WTC11 (cell line): ENCODE data around the gene GAB2. TPM values are rescaled to one million over a fixed set of nuclear protein-coding genes. Genes with fewer than 3 reads are reported as not detected.
A peak's percentile ranks its signal among the peaks of the same experiment; 100 is the strongest.

Experiments
- ATAC-seq: fragments of 200-7000 bp; cut with Tn5 transposase; 2 replicates; pipeline ENCODE4 v1.10.0; 2021; ENCODE audit warnings: mild to moderate bottlenecking, moderate library complexity
- CTCF ChIA-PET: fragments of 300-600 bp; sonication (Branson Sonifier 250); formaldehyde crosslinking; loops from one replicate; lab custom pipeline; 2021; ENCODE audit warnings: antibody characterized with exemption; lab: Charles Lee
- POLR2A ChIA-PET: fragments of 350-600 bp; sonication (Branson Sonifier 250); formaldehyde crosslinking; loops from one replicate; lab custom pipeline; 2021; ENCODE audit warnings: antibody characterized with exemption; lab: Charles Lee
- DNase-seq: peaks from one replicate; pipeline ENCODE4 v3.0.0; 2021; ENCODE audit warnings: low spot score
- H3K27ac Mint-ChIP-seq: 2 replicates; pipeline ENCODE4 v1.8.0; 2021; ENCODE audit warnings: mixed read lengths
- H3K27me3 Mint-ChIP-seq: 2 replicates; pipeline ENCODE4 v1.8.0; 2021; ENCODE audit warnings: low read depth, mild to moderate bottlenecking, moderate library complexity, mixed read lengths
- H3K36me3 Mint-ChIP-seq: 2 replicates; pipeline ENCODE4 v1.8.0; 2021; ENCODE audit warnings: mixed read lengths
- H3K4me1 Mint-ChIP-seq: 2 replicates; pipeline ENCODE4 v1.8.0; 2022; ENCODE audit warnings: mixed read lengths
- H3K4me3 Mint-ChIP-seq: 2 replicates; pipeline ENCODE4 v1.8.0; 2021; ENCODE audit warnings: mild to moderate bottlenecking, moderate library complexity, mixed read lengths
- H3K9me3 Mint-ChIP-seq: 2 replicates; pipeline ENCODE4 v1.8.0; 2021; ENCODE audit warnings: mixed read lengths
- CREM ChIP-seq: sonication (generic); formaldehyde crosslinking; IDR thresholded peaks from 2 replicates; pipeline ENCODE4 v1.8.1; 2022; ENCODE audit warnings: mild to moderate bottlenecking, missing genetic modification reagents, moderate library complexity
- ELF4 ChIP-seq: sonication (generic); formaldehyde crosslinking; IDR thresholded peaks from 2 replicates; pipeline ENCODE4 v1.8.1; 2022; ENCODE audit warnings: low read depth, mild to moderate bottlenecking, moderate library complexity, missing genetic modification reagents
- ERG ChIP-seq: fragments of 250-450 bp; sonication (Bioruptor Pico); IDR thresholded peaks from 2 replicates; pipeline ENCODE4 v1.8.0; 2021; ENCODE audit warnings: mild to moderate bottlenecking
- ETV6 ChIP-seq: sonication (generic); formaldehyde crosslinking; IDR thresholded peaks from 2 replicates; pipeline ENCODE4 v1.8.1; 2022; ENCODE audit warnings: mild to moderate bottlenecking, missing genetic modification reagents
- GABPB1 ChIP-seq: sonication (generic); formaldehyde crosslinking; IDR thresholded peaks from 2 replicates; pipeline ENCODE4 v1.8.1; 2023; ENCODE audit warnings: mild to moderate bottlenecking, missing genetic modification reagents
- JUN ChIP-seq: sonication (generic); formaldehyde crosslinking; IDR thresholded peaks from 2 replicates; pipeline ENCODE4 v1.8.0; 2023; ENCODE audit warnings: mild to moderate bottlenecking, missing genetic modification reagents
- MAX ChIP-seq: sonication (generic); formaldehyde crosslinking; IDR thresholded peaks from 2 replicates; pipeline ENCODE4 v1.8.0; 2022; ENCODE audit warnings: mild to moderate bottlenecking, missing genetic modification reagents
- MXD4 ChIP-seq: fragments of 250-450 bp; sonication (Bioruptor Pico); IDR thresholded peaks from 2 replicates; pipeline ENCODE4 v1.8.0; 2021; ENCODE audit warnings: mild to moderate bottlenecking, moderate library complexity, borderline replicate concordance
- OVOL2 ChIP-seq: fragments of 250-450 bp; sonication (Bioruptor Pico); IDR thresholded peaks from 2 replicates; pipeline ENCODE4 v1.9.0; 2021; ENCODE audit warnings: mild to moderate bottlenecking, borderline replicate concordance
- PRRX2 ChIP-seq: fragments of 250-450 bp; sonication (Bioruptor Pico); IDR thresholded peaks from 2 replicates; pipeline ENCODE4 v1.8.0; 2021; ENCODE audit warnings: mild to moderate bottlenecking
- RELA ChIP-seq: sonication (generic); formaldehyde crosslinking; IDR thresholded peaks from 2 replicates; pipeline ENCODE4 v1.8.1; 2022; ENCODE audit warnings: missing genetic modification reagents, mild to moderate bottlenecking, borderline replicate concordance
- SMAD3 ChIP-seq: sonication (generic); formaldehyde crosslinking; IDR thresholded peaks from 2 replicates; pipeline ENCODE4 v1.8.0; 2022; ENCODE audit warnings: missing genetic modification reagents, mild to moderate bottlenecking, borderline replicate concordance
- SP1 ChIP-seq: sonication (generic); formaldehyde crosslinking; conservative IDR thresholded peaks from 2 replicates; pipeline ENCODE4 v1.8.1; 2022; ENCODE audit warnings: missing genetic modification reagents
- TEAD4 ChIP-seq: sonication (generic); formaldehyde crosslinking; IDR thresholded peaks from 2 replicates; pipeline ENCODE4 v1.8.0; 2022; ENCODE audit warnings: mild to moderate bottlenecking, missing genetic modification reagents
- ZNF232 ChIP-seq: sonication (generic); formaldehyde crosslinking; IDR thresholded peaks from 2 replicates; pipeline ENCODE4 v1.8.0; 2022; ENCODE audit warnings: mild to moderate bottlenecking, missing genetic modification reagents
- ZNF263 ChIP-seq: sonication (generic); formaldehyde crosslinking; IDR thresholded peaks from 2 replicates; pipeline ENCODE4 v1.8.1; 2022; ENCODE audit warnings: low read depth, mild to moderate bottlenecking, moderate library complexity, missing genetic modification reagents
- ZNF281 ChIP-seq: sonication (generic); formaldehyde crosslinking; IDR thresholded peaks from 2 replicates; pipeline ENCODE4 v1.8.0; 2023; ENCODE audit warnings: mild to moderate bottlenecking, missing genetic modification reagents
- total RNA-seq: library from RNA; stranded (reverse); gene quantifications from 3 replicates; pipeline ENCODE4 v1.2.3, GENCODE V29; 2021
- TF ChIP-seq, protein P1 (sequence below): sonication (generic); formaldehyde crosslinking; IDR thresholded peaks from 2 replicates; pipeline ENCODE4 v1.8.1; 2023; ENCODE audit warnings: mild to moderate bottlenecking, missing genetic modification reagents, borderline replicate concordance
- TF ChIP-seq, protein P2 (sequence below): sonication (generic); formaldehyde crosslinking; IDR thresholded peaks from 2 replicates; pipeline ENCODE4 v1.8.1; 2023; ENCODE audit warnings: mild to moderate bottlenecking, moderate library complexity, missing genetic modification reagents
- TF ChIP-seq, protein P3 (sequence below): sonication (generic); formaldehyde crosslinking; conservative IDR thresholded peaks from 2 replicates; pipeline ENCODE4 v1.8.1; 2022; ENCODE audit warnings: mild to moderate bottlenecking, missing genetic modification reagents
- TF ChIP-seq, protein P4 (sequence below): fragments of 250-450 bp; sonication (Bioruptor Pico); IDR thresholded peaks from 2 replicates; pipeline ENCODE4 v1.9.0; 2021; ENCODE audit warnings: moderate library complexity, mild to moderate bottlenecking, inconsistent platforms, borderline replicate concordance

The GAB2 gene
- total RNA-seq, 1 experiment from 2014 or later = 10.6 TPM

DNA sequence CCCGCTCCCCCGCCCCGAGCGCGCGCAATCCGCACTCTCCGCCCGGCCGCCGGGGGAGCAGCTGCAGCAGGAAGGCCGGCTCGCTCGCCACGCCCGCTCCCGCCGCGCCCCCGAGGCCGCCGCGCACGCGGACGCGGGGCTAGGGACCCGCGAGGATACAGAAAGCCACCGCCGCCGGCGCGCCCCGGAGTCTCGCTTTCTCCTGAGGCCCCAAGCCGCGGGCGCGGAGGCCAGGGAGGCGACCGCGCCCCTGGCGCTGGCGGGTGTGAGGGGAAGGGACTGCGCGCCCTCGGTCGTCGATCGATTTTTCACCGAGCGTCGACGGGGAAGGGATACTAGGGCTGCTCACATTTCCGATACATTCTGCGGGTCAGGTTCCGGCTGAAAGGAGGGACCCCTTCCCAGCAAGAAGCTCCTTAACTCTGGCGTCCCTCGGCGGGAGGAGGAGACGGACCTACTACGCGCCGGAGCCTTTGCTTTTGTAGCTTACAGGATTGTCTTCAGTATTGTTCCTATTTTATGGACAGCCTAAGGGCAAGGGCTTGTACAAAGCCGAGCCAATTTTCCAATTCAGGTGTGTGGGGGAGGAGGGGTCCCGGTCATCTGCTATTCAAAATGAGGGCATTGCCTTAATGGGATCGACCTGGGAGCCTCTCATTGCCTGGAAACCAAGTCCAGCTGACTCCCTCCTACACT, 416 bp upstream of the GAB2 start (continued):
- TF ChIP-seq, protein P1, sequence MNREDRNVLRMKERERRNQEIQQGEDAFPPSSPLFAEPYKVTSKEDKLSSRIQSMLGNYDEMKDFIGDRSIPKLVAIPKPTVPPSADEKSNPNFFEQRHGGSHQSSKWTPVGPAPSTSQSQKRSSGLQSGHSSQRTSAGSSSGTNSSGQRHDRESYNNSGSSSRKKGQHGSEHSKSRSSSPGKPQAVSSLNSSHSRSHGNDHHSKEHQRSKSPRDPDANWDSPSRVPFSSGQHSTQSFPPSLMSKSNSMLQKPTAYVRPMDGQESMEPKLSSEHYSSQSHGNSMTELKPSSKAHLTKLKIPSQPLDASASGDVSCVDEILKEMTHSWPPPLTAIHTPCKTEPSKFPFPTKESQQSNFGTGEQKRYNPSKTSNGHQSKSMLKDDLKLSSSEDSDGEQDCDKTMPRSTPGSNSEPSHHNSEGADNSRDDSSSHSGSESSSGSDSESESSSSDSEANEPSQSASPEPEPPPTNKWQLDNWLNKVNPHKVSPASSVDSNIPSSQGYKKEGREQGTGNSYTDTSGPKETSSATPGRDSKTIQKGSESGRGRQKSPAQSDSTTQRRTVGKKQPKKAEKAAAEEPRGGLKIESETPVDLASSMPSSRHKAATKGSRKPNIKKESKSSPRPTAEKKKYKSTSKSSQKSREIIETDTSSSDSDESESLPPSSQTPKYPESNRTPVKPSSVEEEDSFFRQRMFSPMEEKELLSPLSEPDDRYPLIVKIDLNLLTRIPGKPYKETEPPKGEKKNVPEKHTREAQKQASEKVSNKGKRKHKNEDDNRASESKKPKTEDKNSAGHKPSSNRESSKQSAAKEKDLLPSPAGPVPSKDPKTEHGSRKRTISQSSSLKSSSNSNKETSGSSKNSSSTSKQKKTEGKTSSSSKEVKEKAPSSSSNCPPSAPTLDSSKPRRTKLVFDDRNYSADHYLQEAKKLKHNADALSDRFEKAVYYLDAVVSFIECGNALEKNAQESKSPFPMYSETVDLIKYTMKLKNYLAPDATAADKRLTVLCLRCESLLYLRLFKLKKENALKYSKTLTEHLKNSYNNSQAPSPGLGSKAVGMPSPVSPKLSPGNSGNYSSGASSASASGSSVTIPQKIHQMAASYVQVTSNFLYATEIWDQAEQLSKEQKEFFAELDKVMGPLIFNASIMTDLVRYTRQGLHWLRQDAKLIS (CRISPR knock-in tag) = no peak
- TF ChIP-seq OVOL2 (no peak), MAX (CRISPR knock-in tag) (peak; percentile 21; the same call in 1 of the 2 replicates), ZNF263 (CRISPR knock-in tag) (no peak), MXD4 (CRISPR knock-in tag) (no peak), SMAD3 (CRISPR knock-in tag) (no peak), JUN (0 out of 2 replicates have a peak, but pooled peaks have one; percentile 18), TEAD4 (no peak), CREM (CRISPR knock-in tag) (0 out of 2 replicates have a peak, but pooled peaks have one; percentile 42), ZNF281 (CRISPR knock-in tag) (no peak), ETV6 (CRISPR knock-in tag) (peak; percentile 80; the same call in 1 of the 2 replicates), PRRX2 (CRISPR knock-in tag) (0 out of 2 replicates have a peak, but pooled peaks have one; percentile 81), RELA (CRISPR knock-in tag) (no peak)
- TF ChIP-seq, protein P2, sequence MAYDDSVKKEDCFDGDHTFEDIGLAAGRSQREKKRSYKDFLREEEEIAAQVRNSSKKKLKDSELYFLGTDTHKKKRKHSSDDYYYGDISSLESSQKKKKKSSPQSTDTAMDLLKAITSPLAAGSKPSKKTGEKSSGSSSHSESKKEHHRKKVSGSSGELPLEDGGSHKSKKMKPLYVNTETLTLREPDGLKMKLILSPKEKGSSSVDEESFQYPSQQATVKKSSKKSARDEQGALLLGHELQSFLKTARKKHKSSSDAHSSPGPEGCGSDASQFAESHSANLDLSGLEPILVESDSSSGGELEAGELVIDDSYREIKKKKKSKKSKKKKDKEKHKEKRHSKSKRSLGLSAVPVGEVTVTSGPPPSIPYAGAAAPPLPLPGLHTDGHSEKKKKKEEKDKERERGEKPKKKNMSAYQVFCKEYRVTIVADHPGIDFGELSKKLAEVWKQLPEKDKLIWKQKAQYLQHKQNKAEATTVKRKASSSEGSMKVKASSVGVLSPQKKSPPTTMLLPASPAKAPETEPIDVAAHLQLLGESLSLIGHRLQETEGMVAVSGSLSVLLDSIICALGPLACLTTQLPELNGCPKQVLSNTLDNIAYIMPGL = 0 out of 2 replicates have a peak, but pooled peaks have one; percentile 39

GRCh38 chr11:78416285-78417174, 1.1 kb downstream of the GAB2 start:
- DNase-seq = peak; percentile 81
- peak overlapping the region; percentile 7 for H3K27ac Mint-ChIP-seq
- no peak for TF ChIP-seq SMAD3 (CRISPR knock-in tag)
- TF ChIP-seq, protein P3, sequence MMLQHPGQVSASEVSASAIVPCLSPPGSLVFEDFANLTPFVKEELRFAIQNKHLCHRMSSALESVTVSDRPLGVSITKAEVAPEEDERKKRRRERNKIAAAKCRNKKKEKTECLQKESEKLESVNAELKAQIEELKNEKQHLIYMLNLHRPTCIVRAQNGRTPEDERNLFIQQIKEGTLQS (CRISPR knock-in tag) = no peak
- TF ChIP-seq GABPB1 = peak; percentile 11; the same call in 1 of the 2 replicates
- no peak for TF ChIP-seq ERG (CRISPR knock-in tag)
- TF ChIP-seq, protein P4, sequence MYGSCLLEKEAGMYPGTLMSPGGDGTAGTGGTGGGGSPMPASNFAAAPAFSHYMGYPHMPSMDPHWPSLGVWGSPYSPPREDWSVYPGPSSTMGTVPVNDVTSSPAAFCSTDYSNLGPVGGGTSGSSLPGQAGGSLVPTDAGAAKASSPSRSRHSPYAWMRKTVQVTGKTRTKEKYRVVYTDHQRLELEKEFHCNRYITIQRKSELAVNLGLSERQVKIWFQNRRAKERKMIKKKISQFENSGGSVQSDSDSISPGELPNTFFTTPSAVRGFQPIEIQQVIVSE (CRISPR knock-in tag) = no peak
- 0 out of 2 replicates have a peak, but pooled peaks have one; percentile 15 for TF ChIP-seq SP1 (CRISPR knock-in tag)
- TF ChIP-seq ZNF232 (CRISPR knock-in tag) = no peak
- no peak for TF ChIP-seq ELF4 (CRISPR knock-in tag)

More at GRCh38 chr11:78416285-78417174, 1.1 kb downstream of the GAB2 start:
- peak overlapping the region; percentile 93 for H3K4me3 Mint-ChIP-seq
- no peaks in the 10 kb centered on the region for H3K36me3 Mint-ChIP-seq
- peak; percentile 56 for ATAC-seq
- H3K4me1 Mint-ChIP-seq = peaks cover 34% of the 10 kb centered on the region
- peaks cover 26% of the 10 kb centered on the region for H3K27me3 Mint-ChIP-seq
- ChIA-PET CTCF (interaction anchor here (0.6 to 4.0 kb wide), 13 partner anchors 8 to 229 kb away, joined by 3 to 33 read pairs (median 4); partner anchors contain the start of genes KCTD21 and USP35), POLR2A (interaction anchor here (0.6 to 0.7 kb wide), 3 partner anchors 11 to 250 kb away, joined by 3 to 6 read pairs (median 3); no protein-coding TSS in a partner anchor)
- H3K9me3 Mint-ChIP-seq = no peaks in the 10 kb centered on the region
